HG03280 (cell line): Measurements from ENCODE around the gene CAPN11.
"Not testable (repeated sequence)": the region's sequence is repeated elsewhere in the genome, so short reads cannot be mapped to it uniquely, and the experiment has no call there.

ENCODE experiments used
- ATAC-seq: cut with Tn5 transposase; IDR thresholded peaks from one replicate; pipeline ENCODE4 v1.9.1; 2021; ENCODE audit warnings: mild to moderate bottlenecking, moderate library complexity; ENCODE audit not compliant: unreplicated experiment

Gene CAPN11

GRCh38 chr6:44225579-44226325, 67.1 kb downstream of the CAPN11 start:
- ATAC-seq: no peak

- ATAC-seq: no peak
Observed at GRCh38 chr6:44226368-44227147, 67.9 kb downstream of the CAPN11 start.

GRCh38 chr6:44227148-44227793, 68.7 kb downstream of the CAPN11 start:
- ATAC-seq: no peak

GRCh38 chr6:44228031-44228430, 69.4 kb downstream of the CAPN11 start:
- ATAC-seq: no peak

- ATAC-seq: no peak
Observed at GRCh38 chr6:44228433-44228832, 69.8 kb downstream of the CAPN11 start.

GRCh38 chr6:44228836-44229235, 70.2 kb downstream of the CAPN11 start:
- no peak for ATAC-seq

- ATAC-seq: no peak
Observed at GRCh38 chr6:44229376-44230033, 70.9 kb downstream of the CAPN11 start.

GRCh38 chr6:44230034-44230675, 71.5 kb downstream of the CAPN11 start:
- no peak for ATAC-seq

GRCh38 chr6:44231426-44231825, 72.8 kb downstream of the CAPN11 start:
- ATAC-seq: not testable (repeated sequence)

GRCh38 chr6:44232676-44233566, 74.3 kb downstream of the CAPN11 start:
- no peak for ATAC-seq

- ATAC-seq: no peak
Observed at GRCh38 chr6:44233567-44234100, 75.0 kb downstream of the CAPN11 start.
